Ishikawa (cell line): ENCODE measurements around the gene SERP2.

Experiments used
- CEBPB ChIP-seq: IDR thresholded peaks from 2 replicates; pipeline ENCODE4 v1.6.1; 2012
- CREB1 ChIP-seq: IDR thresholded peaks from 2 replicates; pipeline ENCODE4 v1.6.1; 2012; ENCODE audit warnings: low read depth
- EGR1 ChIP-seq: IDR thresholded peaks from 2 replicates; pipeline ENCODE4 v1.6.1; 2012
- EP300 ChIP-seq: IDR thresholded peaks from 2 replicates; pipeline ENCODE4 v1.6.1; 2012; ENCODE audit warnings: borderline replicate concordance
- FOXM1 ChIP-seq: IDR thresholded peaks from 2 replicates; pipeline ENCODE4 v1.6.1; 2012; ENCODE audit warnings: low read depth, borderline replicate concordance
- NFIC ChIP-seq: IDR thresholded peaks from 2 replicates; pipeline ENCODE4 v1.6.1; 2012
- RAD21 ChIP-seq: IDR thresholded peaks from 2 replicates; pipeline ENCODE4 v1.6.1; 2012; ENCODE audit warnings: low read depth
- TAF1 ChIP-seq: IDR thresholded peaks from 2 replicates; pipeline ENCODE4 v1.6.1; 2012; ENCODE audit warnings: low read depth, mild to moderate bottlenecking
- TCF12 ChIP-seq: IDR thresholded peaks from 2 replicates; pipeline ENCODE4 v1.6.1; 2012; ENCODE audit warnings: low read depth
- TEAD4 ChIP-seq: IDR thresholded peaks from 2 replicates; pipeline ENCODE4 v1.6.1; 2012
- USF1 ChIP-seq: IDR thresholded peaks from 2 replicates; pipeline ENCODE4 v1.6.1; 2012
- YY1 ChIP-seq: IDR thresholded peaks from 2 replicates; pipeline ENCODE4 v1.6.1; 2012; ENCODE audit warnings: low read depth
- ZBTB7A ChIP-seq: IDR thresholded peaks from 2 replicates; pipeline ENCODE4 v1.6.1; 2012; ENCODE audit warnings: low read depth
- TF ChIP-seq, protein P1 (sequence below): IDR thresholded peaks from 2 replicates; pipeline ENCODE4 v1.6.1; 2012
- TF ChIP-seq, protein P2 (sequence below): IDR thresholded peaks from 2 replicates; pipeline ENCODE4 v1.6.1; 2012; ENCODE audit warnings: low read depth, mild to moderate bottlenecking

SERP2 gene

DNA sequence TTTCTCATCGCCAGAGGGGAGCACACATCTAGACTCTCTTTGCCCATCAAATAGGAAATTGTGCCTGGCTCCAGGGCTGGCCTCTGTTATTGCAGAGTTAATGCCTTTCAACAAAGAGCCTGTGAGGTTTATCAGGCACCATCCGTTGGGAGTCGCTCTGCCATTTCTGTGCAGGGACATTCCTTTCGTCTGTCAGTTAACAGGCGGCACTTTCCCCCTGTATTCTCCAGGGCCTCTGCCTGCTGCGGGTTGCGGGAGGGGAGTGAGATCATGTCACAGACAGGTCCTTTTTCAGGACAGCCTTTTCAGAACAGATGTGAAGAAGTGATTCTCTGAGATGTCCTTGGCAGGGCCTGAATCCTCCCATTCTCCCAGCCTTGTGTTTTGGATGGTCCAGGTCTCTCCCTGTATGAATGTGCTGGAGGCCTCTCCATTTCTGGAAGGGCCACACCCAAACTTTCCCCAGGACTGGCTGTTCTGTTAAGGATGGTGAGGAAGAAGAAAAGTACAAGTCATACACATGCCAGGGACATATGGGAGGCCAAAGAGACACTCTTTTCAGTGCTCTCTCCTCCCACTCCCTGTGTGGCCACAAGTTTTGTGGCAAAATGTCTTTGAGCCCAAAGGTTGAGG is 14.9 kb downstream of the SERP2 start:
- TF ChIP-seq TCF12 (no peak), CREB1 (no peak), RAD21 (no peak), CEBPB (no peak), FOXM1 (no peak), EP300 (no peak), ZBTB7A (no peak), NFIC (no peak), USF1 (no peak), TAF1 (no peak), EGR1 (no peak), YY1 (no peak)
- TF ChIP-seq, protein P1, sequence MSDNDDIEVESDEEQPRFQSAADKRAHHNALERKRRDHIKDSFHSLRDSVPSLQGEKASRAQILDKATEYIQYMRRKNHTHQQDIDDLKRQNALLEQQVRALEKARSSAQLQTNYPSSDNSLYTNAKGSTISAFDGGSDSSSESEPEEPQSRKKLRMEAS, result no peak

- no peak for TF ChIP-seq EGR1
- TF ChIP-seq RAD21, result no peak
- TF ChIP-seq TAF1, result no peak
- TF ChIP-seq EP300, result no peak
- TF ChIP-seq YY1, result no peak
- TF ChIP-seq ZBTB7A, result no peak
- no peak for TF ChIP-seq FOXM1
- TF ChIP-seq TCF12, result no peak
- TF ChIP-seq NFIC, result no peak
- TF ChIP-seq TEAD4, result no peak
- TF ChIP-seq CEBPB, result no peak
- TF ChIP-seq CREB1, result no peak
- TF ChIP-seq, protein P1, result no peak
- TF ChIP-seq, protein P2, sequence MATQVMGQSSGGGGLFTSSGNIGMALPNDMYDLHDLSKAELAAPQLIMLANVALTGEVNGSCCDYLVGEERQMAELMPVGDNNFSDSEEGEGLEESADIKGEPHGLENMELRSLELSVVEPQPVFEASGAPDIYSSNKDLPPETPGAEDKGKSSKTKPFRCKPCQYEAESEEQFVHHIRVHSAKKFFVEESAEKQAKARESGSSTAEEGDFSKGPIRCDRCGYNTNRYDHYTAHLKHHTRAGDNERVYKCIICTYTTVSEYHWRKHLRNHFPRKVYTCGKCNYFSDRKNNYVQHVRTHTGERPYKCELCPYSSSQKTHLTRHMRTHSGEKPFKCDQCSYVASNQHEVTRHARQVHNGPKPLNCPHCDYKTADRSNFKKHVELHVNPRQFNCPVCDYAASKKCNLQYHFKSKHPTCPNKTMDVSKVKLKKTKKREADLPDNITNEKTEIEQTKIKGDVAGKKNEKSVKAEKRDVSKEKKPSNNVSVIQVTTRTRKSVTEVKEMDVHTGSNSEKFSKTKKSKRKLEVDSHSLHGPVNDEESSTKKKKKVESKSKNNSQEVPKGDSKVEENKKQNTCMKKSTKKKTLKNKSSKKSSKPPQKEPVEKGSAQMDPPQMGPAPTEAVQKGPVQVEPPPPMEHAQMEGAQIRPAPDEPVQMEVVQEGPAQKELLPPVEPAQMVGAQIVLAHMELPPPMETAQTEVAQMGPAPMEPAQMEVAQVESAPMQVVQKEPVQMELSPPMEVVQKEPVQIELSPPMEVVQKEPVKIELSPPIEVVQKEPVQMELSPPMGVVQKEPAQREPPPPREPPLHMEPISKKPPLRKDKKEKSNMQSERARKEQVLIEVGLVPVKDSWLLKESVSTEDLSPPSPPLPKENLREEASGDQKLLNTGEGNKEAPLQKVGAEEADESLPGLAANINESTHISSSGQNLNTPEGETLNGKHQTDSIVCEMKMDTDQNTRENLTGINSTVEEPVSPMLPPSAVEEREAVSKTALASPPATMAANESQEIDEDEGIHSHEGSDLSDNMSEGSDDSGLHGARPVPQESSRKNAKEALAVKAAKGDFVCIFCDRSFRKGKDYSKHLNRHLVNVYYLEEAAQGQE, result no peak
- no peak for TF ChIP-seq USF1
Observed at GRCh38 chr13:44389060-44389666, 15.5 kb downstream of the SERP2 start.

DNA sequence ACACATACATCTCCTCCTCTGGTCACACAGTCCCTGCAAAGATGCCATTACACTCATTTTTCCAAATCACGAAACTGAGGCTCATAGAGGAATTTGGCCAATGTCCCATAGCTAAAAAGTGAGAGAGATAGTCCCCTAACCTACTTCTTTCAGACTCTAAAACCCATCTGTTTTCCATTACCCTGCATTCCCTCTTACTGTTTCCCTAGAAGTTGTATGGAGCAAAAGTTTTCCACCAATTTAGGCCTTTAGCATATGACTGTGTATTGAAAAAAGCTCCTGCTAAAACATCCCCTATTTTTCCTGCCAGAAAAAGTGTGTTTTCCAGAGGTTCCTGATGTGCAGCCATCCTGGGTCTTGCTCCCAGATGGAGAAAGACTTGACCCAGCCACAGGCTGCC is 16.3 kb downstream of the SERP2 start:
- no peak for TF ChIP-seq ZBTB7A
- TF ChIP-seq RAD21, result no peak
- no peak for TF ChIP-seq YY1

GRCh38 chr13:44393391-44393790 is 19.8 kb downstream of the SERP2 start:
- peak; percentile 41; the same call in 1 of the 2 replicates for TF ChIP-seq NFIC
- no peak for TF ChIP-seq CEBPB

GRCh38 chr13:44394658-44395057 is 21.0 kb downstream of the SERP2 start:
- TF ChIP-seq EP300, result no peak
- TF ChIP-seq CREB1, result no peak
- TF ChIP-seq TEAD4, result no peak
- TF ChIP-seq TCF12, result no peak
- no peak for TF ChIP-seq FOXM1
- TF ChIP-seq, protein P1, result no peak
- TF ChIP-seq YY1, result no peak
- no peak for TF ChIP-seq EGR1
- no peak for TF ChIP-seq USF1
- no peak for TF ChIP-seq NFIC
- TF ChIP-seq, protein P2, result no peak
- TF ChIP-seq ZBTB7A, result no peak
- TF ChIP-seq CEBPB, result no peak
